ENCODE data around the gene QTRT2.

The QTRT2 gene

GRCh38 chr3:114079761-114080160 is 23.2 kb downstream of the QTRT2 start:
- no peak for DNase-seq (ENCODE audit: low read depth)

GRCh38 chr3:114080201-114080600 is 23.7 kb downstream of the QTRT2 start:
- DNase-seq (ENCODE audit: low read depth), result no peak

DNA sequence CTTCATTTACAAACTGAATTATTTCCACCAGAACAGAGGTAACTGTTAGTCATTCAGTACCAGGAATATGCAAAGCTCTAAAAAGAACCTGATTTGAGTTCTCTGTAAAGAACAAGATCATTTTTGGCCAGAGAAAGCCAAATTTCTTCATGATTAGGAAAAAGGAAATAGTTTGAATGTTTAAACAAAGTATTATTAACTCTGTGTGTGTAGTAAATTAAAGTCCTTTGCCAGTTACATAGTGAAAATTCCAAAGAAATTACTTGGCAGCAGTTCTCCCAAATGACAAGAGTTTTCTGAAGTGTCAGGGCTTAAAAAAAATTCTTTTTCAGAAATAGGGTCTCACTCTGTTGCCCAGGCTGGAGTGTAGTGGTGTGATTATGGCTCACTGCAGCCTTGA is 24.5 kb downstream of the QTRT2 start:
- no peak for DNase-seq (ENCODE audit: low read depth)

DNA sequence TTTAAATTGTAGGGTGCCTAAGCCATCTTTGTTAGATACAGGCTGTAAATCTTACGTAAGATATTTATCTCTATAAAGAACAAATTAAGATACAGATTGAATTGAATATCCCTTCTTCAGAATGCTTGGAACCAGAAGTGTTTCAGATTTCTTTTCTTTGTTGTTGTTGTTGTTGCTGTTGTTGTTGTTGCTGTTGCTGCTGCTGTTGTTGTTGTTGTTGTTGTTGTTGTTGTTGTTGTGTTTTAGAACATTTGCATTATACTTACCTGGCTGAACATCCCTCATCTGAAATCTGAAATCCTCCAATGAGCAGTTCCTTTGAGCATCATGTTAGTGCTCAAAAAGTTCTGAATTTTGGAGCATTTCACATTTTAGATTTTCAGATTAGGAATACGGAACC is 26.6 kb downstream of the QTRT2 start:
- no peak for DNase-seq (ENCODE audit: low read depth)

- DNase-seq (ENCODE audit: low read depth), result no peak
These were observed 29.8 kb downstream of the QTRT2 start for GRCh38 chr3:114086356-114086755.

GRCh38 chr3:114089675-114090074 is 33.1 kb downstream of the QTRT2 start:
- no peak for DNase-seq (ENCODE audit: low read depth)

GRCh38 chr3:114092151-114093015 is 35.8 kb downstream of the QTRT2 start:
- DNase-seq (ENCODE audit: low read depth), result no peak

DNA sequence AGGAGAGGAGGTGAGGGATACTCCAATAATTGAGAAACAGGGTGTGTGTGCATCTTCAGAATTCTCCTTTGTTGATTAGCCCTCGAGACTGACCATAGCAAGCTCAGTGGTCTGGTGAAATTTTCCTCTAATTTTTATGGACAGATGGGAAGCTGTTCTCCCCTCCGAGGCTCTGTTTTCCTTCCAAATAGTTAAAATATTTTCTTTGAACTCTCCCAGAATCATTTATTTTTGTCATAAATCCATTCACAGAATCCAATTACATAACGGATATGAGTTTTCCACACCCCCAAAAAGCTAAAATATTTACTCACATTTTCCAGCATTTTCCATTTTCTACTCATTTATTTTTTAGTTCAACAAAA is 36.5 kb downstream of the QTRT2 start:
- no peak for DNase-seq (ENCODE audit: low read depth)

- peak; percentile 56 for DNase-seq (ENCODE audit: low read depth)
These were observed 37.1 kb downstream of the QTRT2 start for GRCh38 chr3:114093596-114093995.

DNA sequence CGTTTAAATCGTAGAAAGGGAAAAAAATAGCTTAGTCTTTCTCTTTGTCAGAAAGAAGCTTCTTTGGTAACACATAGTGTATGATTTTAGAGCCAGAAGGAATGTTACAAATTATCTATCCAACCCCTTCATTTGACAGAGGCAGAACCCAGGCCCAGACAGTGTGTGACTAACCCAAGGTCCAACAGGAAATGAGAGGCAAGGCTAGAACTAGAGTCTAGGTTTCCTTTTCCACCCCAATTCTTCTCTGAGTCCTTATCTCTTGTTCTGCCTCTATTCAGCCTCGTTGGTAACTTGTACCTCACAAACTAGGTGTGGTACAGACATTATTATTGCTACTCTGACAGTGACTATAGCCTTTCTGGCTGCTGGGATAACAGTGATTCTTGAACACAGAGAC is 39.3 kb downstream of the QTRT2 start:
- no peak for DNase-seq (ENCODE audit: low read depth)

DNA sequence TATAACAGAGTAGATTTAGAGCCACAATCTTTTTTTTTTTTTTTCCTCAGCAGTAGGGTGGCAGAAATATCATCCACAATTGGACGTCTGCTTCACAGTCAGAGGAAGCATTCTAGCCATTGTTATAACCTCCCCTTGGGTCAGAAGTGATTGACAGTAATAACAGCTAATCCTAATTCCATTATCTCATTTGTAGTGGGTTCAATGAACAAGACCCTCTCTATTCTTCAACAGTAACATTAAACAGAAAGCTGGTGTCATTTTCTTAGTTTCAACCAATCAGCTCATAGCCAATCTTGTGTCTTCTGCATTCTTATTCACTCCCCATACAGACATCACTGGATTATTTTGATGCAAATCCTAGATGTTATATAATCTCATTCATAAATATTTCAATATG is 44.6 kb downstream of the QTRT2 start:
- DNase-seq (ENCODE audit: low read depth), result no peak

DNA sequence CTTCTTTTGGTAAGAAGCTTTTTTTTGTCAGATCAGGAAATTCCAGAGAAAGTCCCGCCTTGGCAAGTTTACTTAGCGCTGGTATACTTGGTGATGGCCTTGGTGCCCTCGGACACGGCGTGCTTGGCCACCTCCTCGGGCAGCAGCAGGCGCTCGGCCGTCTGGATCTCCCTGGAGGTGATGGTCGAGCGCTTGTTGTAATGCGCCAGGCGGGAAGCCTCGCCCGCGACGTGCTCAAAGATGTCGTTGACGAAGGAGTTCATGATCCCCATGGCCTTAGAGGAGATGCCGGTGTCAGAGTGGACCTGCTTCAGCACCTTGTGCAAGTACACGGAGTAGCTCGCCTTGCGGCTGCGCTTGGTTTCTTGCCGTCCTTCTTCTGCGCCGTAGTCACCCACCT is 46.6 kb downstream of the QTRT2 start:
- no peak for DNase-seq (ENCODE audit: low read depth)

GRCh38 chr3:114103858-114104257 is 47.3 kb downstream of the QTRT2 start:
- no peak for DNase-seq (ENCODE audit: low read depth)

GRCh38 chr3:114104414-114104813 is 47.9 kb downstream of the QTRT2 start:
- DNase-seq (ENCODE audit: low read depth), result no peak

DNA sequence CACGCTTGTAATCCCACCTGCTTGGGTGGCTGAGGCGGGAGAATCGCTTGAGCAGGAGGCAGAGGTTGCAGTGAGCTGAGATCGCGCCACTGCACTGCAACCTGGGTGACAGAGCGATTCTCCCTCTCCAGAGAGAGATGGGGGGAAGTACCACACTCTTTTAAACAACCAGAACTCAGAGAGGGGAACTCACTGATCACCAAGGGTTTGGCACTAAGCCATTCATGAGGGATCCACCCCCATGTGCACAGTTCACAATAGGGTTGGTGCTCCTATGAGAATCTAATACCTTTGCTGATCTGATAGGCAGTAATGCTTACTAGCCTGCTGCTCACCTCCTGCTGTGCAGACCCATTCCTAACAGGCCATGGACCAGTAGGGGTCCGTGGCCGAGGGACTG is 51.6 kb downstream of the QTRT2 start:
- DNase-seq (ENCODE audit: low read depth), result no peak

DNA sequence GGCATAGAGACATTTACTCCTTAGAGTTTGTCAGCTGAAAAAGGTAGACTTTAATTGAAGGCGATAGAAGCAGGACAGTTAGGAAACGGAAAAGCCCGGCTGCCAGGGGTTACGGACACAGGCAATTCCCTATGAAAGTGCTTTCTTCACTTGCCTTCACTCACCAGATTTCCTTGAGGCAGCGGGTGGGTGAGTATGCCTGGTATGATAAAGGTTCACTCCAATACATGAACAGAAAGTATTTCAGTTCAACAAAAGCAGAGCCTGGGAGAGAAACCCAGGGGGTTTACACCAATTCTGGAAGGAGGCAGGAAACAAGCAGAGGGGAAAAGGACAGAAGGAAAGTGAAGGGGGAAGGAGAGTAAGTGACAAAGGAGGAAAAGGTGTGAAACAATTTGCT is 53.9 kb downstream of the QTRT2 start:
- no peak for DNase-seq (ENCODE audit: low read depth)

DNA sequence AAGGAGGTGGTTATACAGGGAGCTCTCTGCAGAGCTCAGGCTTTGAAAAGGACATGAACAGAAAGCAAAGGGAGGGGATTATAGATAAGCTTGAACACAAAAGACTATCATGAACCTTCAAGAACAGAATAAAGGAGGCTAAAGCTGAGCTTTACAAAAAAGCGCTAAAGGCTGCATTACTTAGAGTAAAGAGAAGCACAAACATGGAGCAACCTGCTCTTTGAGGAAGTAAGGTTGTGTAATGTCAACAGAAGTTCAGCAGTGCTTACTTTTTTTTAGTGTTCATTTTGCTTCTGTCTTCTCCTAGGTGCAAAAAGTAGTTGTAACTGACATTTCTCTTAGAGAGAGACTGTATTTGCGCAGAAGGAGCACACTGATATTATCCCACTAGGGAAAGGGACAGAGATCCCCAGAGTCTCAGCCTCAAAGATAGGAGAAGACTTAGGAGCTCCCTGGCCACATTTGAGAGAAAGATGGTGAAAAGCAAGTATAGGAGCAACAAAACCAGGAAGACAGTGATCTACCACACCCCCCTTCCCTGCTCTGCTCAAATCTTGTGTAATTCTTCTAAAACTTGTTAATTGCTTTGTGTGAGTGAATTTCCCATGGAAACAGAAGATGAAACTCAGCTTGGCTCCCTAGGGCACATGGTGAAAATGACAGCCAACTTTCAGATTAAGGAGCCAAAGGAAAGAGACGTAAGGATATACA is 54.7 kb downstream of the QTRT2 start:
- no peak for DNase-seq (ENCODE audit: low read depth)

- no peak for DNase-seq (ENCODE audit: low read depth)
These were observed 56.2 kb downstream of the QTRT2 start for GRCh38 chr3:114112696-114113095.

DNA sequence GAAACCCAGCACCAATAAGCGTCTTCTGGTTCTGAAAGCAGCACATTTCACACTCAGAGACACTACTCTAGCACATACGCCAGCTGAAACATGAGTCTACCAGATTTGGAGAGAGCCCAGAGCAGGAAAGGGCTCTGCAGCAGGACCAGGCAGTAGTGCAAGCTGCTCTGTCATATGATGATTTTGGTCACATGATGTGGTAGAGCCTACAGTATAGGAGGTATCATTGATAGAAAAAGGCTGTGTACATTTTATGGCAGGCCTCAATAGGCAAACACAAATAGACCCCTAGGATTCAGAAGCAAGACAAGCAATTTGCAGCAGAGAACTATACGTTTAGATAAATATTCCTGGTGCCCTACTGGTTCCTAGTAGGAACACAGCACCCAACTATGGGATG is 58.2 kb downstream of the QTRT2 start:
- no peak for DNase-seq (ENCODE audit: low read depth)

- DNase-seq (ENCODE audit: low read depth), result no peak
These were observed 58.6 kb downstream of the QTRT2 start for GRCh38 chr3:114115143-114115542.

DNA sequence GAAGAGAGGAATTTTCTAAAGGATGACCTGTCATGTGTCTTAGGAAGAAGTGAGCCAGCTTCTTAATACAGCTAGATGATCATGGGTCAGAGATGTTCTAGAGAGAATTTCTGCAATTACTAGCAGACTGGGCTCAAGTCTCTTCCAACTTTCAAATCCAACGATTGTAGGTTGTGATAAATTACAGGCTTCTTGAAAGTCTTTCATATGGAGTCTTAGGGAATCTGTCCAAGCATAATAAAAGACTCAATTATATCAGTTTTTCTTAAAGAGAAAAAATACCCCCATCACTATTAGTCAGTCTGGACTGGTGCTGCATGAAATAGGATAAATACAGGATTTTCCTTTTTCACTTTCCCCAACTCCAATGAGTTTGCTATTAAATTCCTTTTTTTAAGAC is 63.2 kb downstream of the QTRT2 start:
- DNase-seq (ENCODE audit: low read depth), result no peak

DNA sequence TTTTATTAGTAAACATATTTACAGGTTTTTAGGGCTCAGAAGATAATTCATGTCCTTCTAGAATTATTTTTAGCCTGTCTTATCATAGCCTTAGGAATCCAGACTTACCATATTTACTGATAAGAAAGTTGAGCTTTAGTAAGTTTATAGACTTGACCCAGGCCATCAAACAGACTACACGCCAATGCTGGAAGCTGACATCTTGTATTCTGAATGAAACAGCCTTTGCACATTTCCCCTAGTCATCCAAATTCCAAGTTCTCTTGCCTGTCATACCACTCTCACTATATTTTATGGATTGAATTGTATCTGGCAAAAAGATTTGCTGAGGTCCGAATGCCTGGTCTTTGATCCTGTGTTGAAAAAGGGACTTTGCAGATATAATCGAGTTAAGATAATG is 63.7 kb downstream of the QTRT2 start:
- DNase-seq (ENCODE audit: low read depth), result no peak

GRCh38 chr3:114122027-114122709 is 65.6 kb downstream of the QTRT2 start:
- no peak for DNase-seq (ENCODE audit: low read depth)

Data from GM04504 (cell line).